Endothelial cell of umbilical vein (primary cell): ENCODE data around the gene TMEM41A. TPM values are rescaled to one million over a fixed set of nuclear protein-coding genes. Genes with fewer than 3 reads are reported as not detected.

Experiments
- BruUV-seq: library from RNA; stranded (reverse); fragments of 400-500 nt; replicated peaks from 2 replicates; lab custom pipeline; 2021; lab: Mats Ljungman, UMichigan
- CTCF ChIA-PET: fragments of 300-600, 350-600 bp; sonication (Branson Sonifier 250); formaldehyde crosslinking; loops from one replicate; lab custom pipeline; 2021; ENCODE audit warnings: antibody characterized with exemption, inconsistent platforms; lab: Charles Lee
- POLR2A ChIA-PET: fragments of 300-600, 350-600 bp; sonication (Branson Sonifier 250); formaldehyde crosslinking; loops from one replicate; lab custom pipeline; 2021; ENCODE audit warnings: antibody characterized with exemption, inconsistent platforms; lab: Charles Lee
- DNase-seq: peaks from one replicate; pipeline ENCODE4 v3.0.0-alpha.2; 2011; ENCODE audit warnings: low read depth, low spot score
- FAIRE-seq: peaks from 2 replicates; lab custom pipeline; 2011; peaks lifted over from hg19 to GRCh38; lab: Jason Lieb, UNC
- H2AFZ ChIP-seq: 2 replicates; pipeline ENCODE4 v1.6.0; 2012; ENCODE audit warnings: low read depth, low read length, control low read depth, inconsistent platforms
- H3K27ac ChIP-seq: 2 replicates; pipeline ENCODE4 v1.5.1; 2011; ENCODE audit warnings: low read depth, mild to moderate bottlenecking, control low read depth, low read length, moderate library complexity; ENCODE audit not compliant: insufficient read depth
- H3K27me3 ChIP-seq, 2 experiments: 2 replicates each; pipeline versions ENCODE4 v1.6.0 to v1.6.1; 2011; ENCODE audit warnings: low read length in 2 of 2, mixed read lengths in 1 of 2; ENCODE audit not compliant: control insufficient read depth in 2 of 2, insufficient read depth in 2 of 2
- H3K36me3 ChIP-seq, 2 experiments: 2 replicates in 1 of 2; 3 replicates in 1 of 2; pipeline ENCODE4 v1.5.1; 2011; ENCODE audit warnings: low read length in 2 of 2, mild to moderate bottlenecking in 1 of 2, moderate library complexity in 1 of 2; ENCODE audit not compliant: control insufficient read depth in 2 of 2, insufficient read depth in 2 of 2; ENCODE audit errors: extremely low read depth in 1 of 2
- H3K4me1 ChIP-seq: 3 replicates; pipeline ENCODE4 v1.5.1; 2011; ENCODE audit warnings: mild to moderate bottlenecking, low read length; ENCODE audit not compliant: control insufficient read depth, insufficient read depth; ENCODE audit errors: extremely low read depth
- H3K4me2 ChIP-seq: 2 replicates; pipeline ENCODE4 v1.6.1; 2011; ENCODE audit warnings: low read length, control low read depth, mixed read lengths; ENCODE audit not compliant: insufficient read depth
- H3K4me3 ChIP-seq, 3 experiments: fragments of 200-600 bp in 1 of 3; sonication (generic), shearing (Covaris generic) in 1 of 3; replicated peaks in 1 of 3; 2 replicates each; pipeline ENCODE4 v1.5.1; 2011 to 2016; ENCODE audit warnings: control low read depth in 3 of 3, low read length in 3 of 3, mild to moderate bottlenecking in 2 of 3, inconsistent platforms in 1 of 3, low read depth in 1 of 3, moderate library complexity in 1 of 3; ENCODE audit not compliant: insufficient read depth in 1 of 3
- H3K79me2 ChIP-seq: 2 replicates; pipeline ENCODE4 v1.6.0; 2012; ENCODE audit warnings: low read length, inconsistent platforms; ENCODE audit not compliant: control insufficient read depth, insufficient read depth
- H3K9ac ChIP-seq: replicated peaks from 2 replicates; pipeline ENCODE3; 2011; ENCODE audit warnings: low read length, control low read depth; ENCODE audit not compliant: insufficient read depth; ENCODE audit errors: extremely low read depth
- H3K9me1 ChIP-seq: replicated peaks from 3 replicates; pipeline ENCODE4 v1.6.0; 2011; ENCODE audit warnings: mild to moderate bottlenecking, low read length; ENCODE audit not compliant: control insufficient read depth, insufficient read depth; ENCODE audit errors: extremely low read depth
- H3K9me3 ChIP-seq: replicated peaks from 2 replicates; pipeline ENCODE4 v1.5.1; 2012; ENCODE audit warnings: low read length, inconsistent platforms; ENCODE audit not compliant: control insufficient read depth, insufficient read depth
- H4K20me1 ChIP-seq: replicated peaks from 2 replicates; pipeline ENCODE3; 2011; ENCODE audit warnings: mild to moderate bottlenecking, low read length; ENCODE audit not compliant: control insufficient read depth, insufficient read depth; ENCODE audit errors: extremely low read depth
- EZH2 ChIP-seq: IDR thresholded peaks from 2 replicates; pipeline ENCODE4 v1.6.1; 2012; ENCODE audit warnings: borderline replicate concordance, low read depth, mild to moderate bottlenecking, moderate library complexity, low read length, inconsistent platforms; ENCODE audit not compliant: severe bottlenecking
- FOS ChIP-seq: IDR thresholded peaks from 2 replicates; pipeline ENCODE4 v1.6.1; 2011; ENCODE audit warnings: mild to moderate bottlenecking, low read length, moderate library complexity, borderline replicate concordance; ENCODE audit not compliant: insufficient read depth
- GATA2 ChIP-seq: IDR thresholded peaks from 2 replicates; pipeline ENCODE4 v1.7.0; 2011; ENCODE audit warnings: low read depth, mild to moderate bottlenecking, moderate library complexity, mixed read lengths, low read length; ENCODE audit not compliant: insufficient read length, insufficient read depth
- JUN ChIP-seq: IDR thresholded peaks from 2 replicates; pipeline ENCODE4 v1.6.1; 2011; ENCODE audit warnings: borderline replicate concordance, low read depth; ENCODE audit not compliant: insufficient read length, insufficient read depth
- MYC ChIP-seq: IDR thresholded peaks from one replicate; pipeline ENCODE4 v1.6.1; 2011; ENCODE audit warnings: mild to moderate bottlenecking, low read depth, low read length
- POLR2A ChIP-seq: IDR thresholded peaks from 2 replicates; pipeline ENCODE4 v1.6.1; 2012; ENCODE audit warnings: low read depth, mild to moderate bottlenecking, control low read depth, low read length
- POLR2AphosphoS5 ChIP-seq: IDR thresholded peaks from 2 replicates; pipeline ENCODE4 v1.6.1; 2012; ENCODE audit warnings: low read depth, mild to moderate bottlenecking, control low read depth, low read length, moderate library complexity; ENCODE audit not compliant: insufficient read depth
- dilution Hi-C: fragments of 300-500 bp; cut with MboI; formaldehyde crosslinking; loops from one replicate; pipeline ENCODE4 v1.15.0; 2019; ENCODE audit warnings: low sequenced_read_pairs; ENCODE audit not compliant: extremely low pct_ligation_motif_present
- intact Hi-C: fragments of 100-400 bp; cut with micrococcal nuclease; formaldehyde crosslinking; loops from one replicate; pipeline ENCODE4 v1.10.0; 2022
- polyA plus RNA-seq, 4 experiments: library from polyadenylated mRNA; depleted of rRNA in 3 of 4; stranded (reverse) in 3 of 4; unstranded in 1 of 4; fragments of >200 nt; gene quantifications; 2 replicates each; pipeline versions ENCODE4 v1.2.1 to v1.2.3, GENCODE V29; 2011 to 2012; ENCODE audit warnings: missing spikeins in 1 of 4
- total RNA-seq: library from RNA; stranded (reverse); gene quantifications from 2 replicates; pipeline ENCODE4 v1.2.3, GENCODE V29; 2021
- TF ChIP-seq, protein P1 (sequence below): IDR thresholded peaks from 2 replicates; pipeline ENCODE4 v1.6.1; 2011; ENCODE audit not compliant: insufficient read depth, insufficient read length
- TF ChIP-seq, protein P2 (sequence below), 2 donors: IDR thresholded peaks; 1 replicate in 1 of 2; 2 replicates in 1 of 2; pipeline ENCODE4 v1.5.1; 2011; ENCODE audit warnings: low read length in 2 of 2, mild to moderate bottlenecking in 2 of 2, moderate library complexity in 2 of 2, control low read depth in 1 of 2, inconsistent platforms in 1 of 2, low read depth in 1 of 2; ENCODE audit not compliant: insufficient read depth in 1 of 2; ENCODE audit errors: extremely low read depth in 1 of 2

The TMEM41A gene
- total and polyA plus RNA-seq, 2 donors (not counting 3 experiments of a cell fraction or from before 2014, with no cell fraction given): 15.9 to 16.0 TPM

DNA sequence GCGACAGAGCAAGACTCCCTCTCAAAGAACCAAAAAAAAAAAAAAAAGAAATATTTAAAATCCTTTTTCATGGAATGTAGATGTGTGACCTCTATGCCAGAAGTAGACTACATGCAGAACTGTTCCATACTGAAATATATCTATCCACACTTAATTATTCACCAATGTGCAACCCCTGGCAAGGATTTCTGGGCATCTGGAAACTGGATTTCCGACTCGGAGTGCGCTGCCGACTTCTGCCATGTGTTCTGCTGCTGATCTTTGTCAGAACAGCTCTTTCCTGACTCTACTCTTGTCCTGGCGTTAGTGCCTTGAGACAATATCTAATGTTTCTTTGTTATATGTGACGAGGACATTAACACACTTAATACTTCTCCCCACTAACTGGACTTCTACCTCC, 41.9 kb upstream of the TMEM41A start:
- DNase-seq (no peak), FAIRE-seq (no peak)
- Histone ChIP-seq H2AFZ (no peak overlapping the region), H3K4me1 (peaks cover 4% of the 10 kb centered on the region), H3K36me3 (no peaks in the 10 kb centered on the region), H3K27me3 (no peaks in the 10 kb centered on the region), H3K79me2 (no peaks in the 10 kb centered on the region), H3K4me2 (no peak overlapping the region), H3K9me1 (no peaks in the 10 kb centered on the region), H3K9ac (no peak overlapping the region), H4K20me1 (no peaks in the 10 kb centered on the region), H3K4me3 (no peak overlapping the region), H3K9me3 (no peaks in the 10 kb centered on the region), H3K27ac (no peak overlapping the region)
- BruUV-seq: no TSS peak
- ChIA-PET POLR2A (no interaction called here), CTCF (no interaction called here)
- TF ChIP-seq, protein P1, sequence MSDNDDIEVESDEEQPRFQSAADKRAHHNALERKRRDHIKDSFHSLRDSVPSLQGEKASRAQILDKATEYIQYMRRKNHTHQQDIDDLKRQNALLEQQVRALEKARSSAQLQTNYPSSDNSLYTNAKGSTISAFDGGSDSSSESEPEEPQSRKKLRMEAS: no peak
- TF ChIP-seq POLR2A: no peak
- TF ChIP-seq EZH2: no peak
- no peak for TF ChIP-seq FOS
- TF ChIP-seq POLR2AphosphoS5: no peak
- no peak for TF ChIP-seq JUN
- no peak for TF ChIP-seq GATA2
- TF ChIP-seq, protein P2, sequence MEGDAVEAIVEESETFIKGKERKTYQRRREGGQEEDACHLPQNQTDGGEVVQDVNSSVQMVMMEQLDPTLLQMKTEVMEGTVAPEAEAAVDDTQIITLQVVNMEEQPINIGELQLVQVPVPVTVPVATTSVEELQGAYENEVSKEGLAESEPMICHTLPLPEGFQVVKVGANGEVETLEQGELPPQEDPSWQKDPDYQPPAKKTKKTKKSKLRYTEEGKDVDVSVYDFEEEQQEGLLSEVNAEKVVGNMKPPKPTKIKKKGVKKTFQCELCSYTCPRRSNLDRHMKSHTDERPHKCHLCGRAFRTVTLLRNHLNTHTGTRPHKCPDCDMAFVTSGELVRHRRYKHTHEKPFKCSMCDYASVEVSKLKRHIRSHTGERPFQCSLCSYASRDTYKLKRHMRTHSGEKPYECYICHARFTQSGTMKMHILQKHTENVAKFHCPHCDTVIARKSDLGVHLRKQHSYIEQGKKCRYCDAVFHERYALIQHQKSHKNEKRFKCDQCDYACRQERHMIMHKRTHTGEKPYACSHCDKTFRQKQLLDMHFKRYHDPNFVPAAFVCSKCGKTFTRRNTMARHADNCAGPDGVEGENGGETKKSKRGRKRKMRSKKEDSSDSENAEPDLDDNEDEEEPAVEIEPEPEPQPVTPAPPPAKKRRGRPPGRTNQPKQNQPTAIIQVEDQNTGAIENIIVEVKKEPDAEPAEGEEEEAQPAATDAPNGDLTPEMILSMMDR (IDR thresholded peaks at IDR 0.05; ENCODE audit: extremely low read depth in 1 of 2, insufficient read depth in 1 of 2, low read depth in 1 of 2, low read length in 2 of 2): no peak
- TF ChIP-seq MYC: no peak
- intact Hi-C loops: no loop called here
- dilution Hi-C loops: no loop called here
